Hepatocyte (in vitro differentiated cells): ENCODE measurements around the gene GALNT17.

Experiments
- EZH2phosphoT487 ChIP-seq: fragments of 200-600 bp; sonication (generic); IDR thresholded peaks from one replicate; pipeline ENCODE4 v1.6.1; 2018; ENCODE audit warnings: antibody characterized with exemption, mild to moderate bottlenecking, low read depth, moderate library complexity; ENCODE audit not compliant: unreplicated experiment, severe bottlenecking
- TF ChIP-seq, protein P1 (sequence below): fragments of 200-600 bp; sonication (generic); IDR thresholded peaks from 2 replicates; pipeline ENCODE4 v1.5.1; 2016; ENCODE audit warnings: antibody characterized with exemption, mild to moderate bottlenecking; ENCODE audit not compliant: poor library complexity

DNA sequence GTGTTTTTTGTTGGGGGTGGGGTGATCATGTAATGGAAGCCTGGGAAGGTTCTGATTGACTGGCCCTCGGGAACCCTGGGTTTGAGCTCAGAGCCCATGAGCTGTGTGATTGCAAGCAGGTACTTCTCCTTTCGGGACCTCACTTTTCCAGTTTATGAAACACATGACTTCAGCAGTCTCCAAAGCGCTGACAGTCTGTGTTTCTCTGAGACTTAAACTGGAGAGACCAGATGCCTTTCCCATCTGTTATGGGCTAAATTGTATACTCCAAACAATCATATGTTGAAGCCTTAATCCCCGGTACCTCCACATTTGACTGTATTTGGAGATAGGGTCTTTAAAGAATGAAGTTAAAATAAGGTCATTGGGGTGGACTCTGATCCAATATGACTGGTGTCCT, 493.6 kb downstream of the GALNT17 start:
- TF ChIP-seq, protein P1, sequence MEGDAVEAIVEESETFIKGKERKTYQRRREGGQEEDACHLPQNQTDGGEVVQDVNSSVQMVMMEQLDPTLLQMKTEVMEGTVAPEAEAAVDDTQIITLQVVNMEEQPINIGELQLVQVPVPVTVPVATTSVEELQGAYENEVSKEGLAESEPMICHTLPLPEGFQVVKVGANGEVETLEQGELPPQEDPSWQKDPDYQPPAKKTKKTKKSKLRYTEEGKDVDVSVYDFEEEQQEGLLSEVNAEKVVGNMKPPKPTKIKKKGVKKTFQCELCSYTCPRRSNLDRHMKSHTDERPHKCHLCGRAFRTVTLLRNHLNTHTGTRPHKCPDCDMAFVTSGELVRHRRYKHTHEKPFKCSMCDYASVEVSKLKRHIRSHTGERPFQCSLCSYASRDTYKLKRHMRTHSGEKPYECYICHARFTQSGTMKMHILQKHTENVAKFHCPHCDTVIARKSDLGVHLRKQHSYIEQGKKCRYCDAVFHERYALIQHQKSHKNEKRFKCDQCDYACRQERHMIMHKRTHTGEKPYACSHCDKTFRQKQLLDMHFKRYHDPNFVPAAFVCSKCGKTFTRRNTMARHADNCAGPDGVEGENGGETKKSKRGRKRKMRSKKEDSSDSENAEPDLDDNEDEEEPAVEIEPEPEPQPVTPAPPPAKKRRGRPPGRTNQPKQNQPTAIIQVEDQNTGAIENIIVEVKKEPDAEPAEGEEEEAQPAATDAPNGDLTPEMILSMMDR: no peak
- no peak for TF ChIP-seq EZH2phosphoT487
